WTC11 (cell line): Measurements from ENCODE around the gene NELL1. TPM values are rescaled to one million over a fixed set of nuclear protein-coding genes. Genes with fewer than 3 reads are reported as not detected.

Experiments
- ATAC-seq: fragments of 200-7000 bp; cut with Tn5 transposase; 2 replicates; pipeline ENCODE4 v1.10.0; 2021; ENCODE audit warnings: mild to moderate bottlenecking, moderate library complexity
- Bru-seq: library from RNA; stranded (reverse); fragments of 400-500 nt; gene quantifications from one replicate; lab custom pipeline; 2021; lab: Mats Ljungman, UMichigan
- CTCF ChIA-PET: fragments of 300-600 bp; sonication (Branson Sonifier 250); formaldehyde crosslinking; loops from one replicate; lab custom pipeline; 2021; ENCODE audit warnings: antibody characterized with exemption; lab: Charles Lee
- POLR2A ChIA-PET: fragments of 350-600 bp; sonication (Branson Sonifier 250); formaldehyde crosslinking; loops from one replicate; lab custom pipeline; 2021; ENCODE audit warnings: antibody characterized with exemption; lab: Charles Lee
- DNase-seq: peaks from one replicate; pipeline ENCODE4 v3.0.0; 2021; ENCODE audit warnings: low spot score
- H3K27ac Mint-ChIP-seq: 2 replicates; pipeline ENCODE4 v1.8.0; 2021; ENCODE audit warnings: mixed read lengths
- H3K27me3 Mint-ChIP-seq: 2 replicates; pipeline ENCODE4 v1.8.0; 2021; ENCODE audit warnings: low read depth, mild to moderate bottlenecking, moderate library complexity, mixed read lengths
- H3K36me3 Mint-ChIP-seq: 2 replicates; pipeline ENCODE4 v1.8.0; 2021; ENCODE audit warnings: mixed read lengths
- H3K4me1 Mint-ChIP-seq: 2 replicates; pipeline ENCODE4 v1.8.0; 2022; ENCODE audit warnings: mixed read lengths
- H3K4me3 Mint-ChIP-seq: 2 replicates; pipeline ENCODE4 v1.8.0; 2021; ENCODE audit warnings: mild to moderate bottlenecking, moderate library complexity, mixed read lengths
- H3K9me3 Mint-ChIP-seq: 2 replicates; pipeline ENCODE4 v1.8.0; 2021; ENCODE audit warnings: mixed read lengths
- CREM ChIP-seq: sonication (generic); formaldehyde crosslinking; IDR thresholded peaks from 2 replicates; pipeline ENCODE4 v1.8.1; 2022; ENCODE audit warnings: mild to moderate bottlenecking, missing genetic modification reagents, moderate library complexity
- ETV6 ChIP-seq: sonication (generic); formaldehyde crosslinking; IDR thresholded peaks from 2 replicates; pipeline ENCODE4 v1.8.1; 2022; ENCODE audit warnings: mild to moderate bottlenecking, missing genetic modification reagents
- GABPB1 ChIP-seq: sonication (generic); formaldehyde crosslinking; IDR thresholded peaks from 2 replicates; pipeline ENCODE4 v1.8.1; 2023; ENCODE audit warnings: mild to moderate bottlenecking, missing genetic modification reagents
- GTF2I ChIP-seq: fragments of 250-450 bp; sonication (Bioruptor Pico); conservative IDR thresholded peaks from 2 replicates; pipeline ENCODE4 v1.4.0; 2021; ENCODE audit warnings: mild to moderate bottlenecking
- HMGA2 ChIP-seq: fragments of 250-450 bp; sonication (Bioruptor Pico); IDR thresholded peaks from 2 replicates; pipeline ENCODE4 v1.4.0; 2021; ENCODE audit warnings: mild to moderate bottlenecking, moderate library complexity
- NFYB ChIP-seq: sonication (generic); formaldehyde crosslinking; conservative IDR thresholded peaks from 2 replicates; pipeline ENCODE4 v1.8.0; 2022; ENCODE audit warnings: low read depth, missing genetic modification reagents
- ZNF138 ChIP-seq: sonication (generic); formaldehyde crosslinking; conservative IDR thresholded peaks from 2 replicates; pipeline ENCODE4 v1.8.1; 2022; ENCODE audit warnings: mild to moderate bottlenecking, moderate library complexity, missing genetic modification reagents
- ZNF263 ChIP-seq: sonication (generic); formaldehyde crosslinking; IDR thresholded peaks from 2 replicates; pipeline ENCODE4 v1.8.1; 2022; ENCODE audit warnings: low read depth, mild to moderate bottlenecking, moderate library complexity, missing genetic modification reagents
- long read RNA-seq, 3 experiments: library from RNA in 1 of 3; library from capped mRNA in 1 of 3; library from polyadenylated mRNA in 1 of 3; unstranded in 2 of 3; stranded (forward) in 1 of 3; transcript quantifications; one replicate each; pipeline ENCODE4 v2.0.0, GENCODE V29; 2021
- total RNA-seq: library from RNA; stranded (reverse); gene quantifications from 3 replicates; pipeline ENCODE4 v1.2.3, GENCODE V29; 2021
- TF ChIP-seq, protein P1 (sequence below): sonication (generic); formaldehyde crosslinking; IDR thresholded peaks from 2 replicates; pipeline ENCODE4 v1.8.1; 2022; ENCODE audit warnings: mild to moderate bottlenecking, missing genetic modification reagents, moderate library complexity, borderline replicate concordance
- TF ChIP-seq, protein P2 (sequence below): sonication (generic); formaldehyde crosslinking; IDR thresholded peaks from 2 replicates; pipeline ENCODE4 v1.8.1; 2023; ENCODE audit warnings: mild to moderate bottlenecking, missing genetic modification reagents, borderline replicate concordance
- TF ChIP-seq, protein P3 (sequence below): sonication (generic); formaldehyde crosslinking; IDR thresholded peaks from 2 replicates; pipeline ENCODE4 v1.8.0; 2022; ENCODE audit warnings: mild to moderate bottlenecking, missing genetic modification reagents
- TF ChIP-seq, protein P4 (sequence below): sonication (generic); formaldehyde crosslinking; IDR thresholded peaks from 2 replicates; pipeline ENCODE4 v1.8.1; 2023; ENCODE audit warnings: mild to moderate bottlenecking, missing genetic modification reagents
- TF ChIP-seq, protein P5 (sequence below): sonication (generic); formaldehyde crosslinking; IDR thresholded peaks from 2 replicates; pipeline ENCODE4 v1.8.1; 2022; ENCODE audit warnings: low read depth, missing genetic modification reagents, borderline replicate concordance
- TF ChIP-seq, protein P6 (sequence below): sonication (generic); formaldehyde crosslinking; conservative IDR thresholded peaks from 2 replicates; pipeline ENCODE4 v1.8.1; 2023; ENCODE audit warnings: mild to moderate bottlenecking, low read depth, missing genetic modification reagents, moderate library complexity

NELL1 gene
- 1.8 to 2.6 TPM (median 2.4 TPM) in 3 replicates for total RNA-seq
- percentile 28 among the genes with signal in this experiment for Bru-seq, nascent RNA
- long read RNA-seq, experiment 1, partial matches to known transcripts: 1 of 4 reads
- long read RNA-seq, experiment 1, other reads (novel, unspliced or antisense): 0 of 4 reads
- long read RNA-seq, experiment 2, partial matches to known transcripts: 1 of 2 reads
- long read RNA-seq, experiment 2, other reads (novel, unspliced or antisense): 0 of 2 reads
- long read RNA-seq, experiment 3, partial matches to known transcripts: 1 of 1 reads
- long read RNA-seq, experiment 3, other reads (novel, unspliced or antisense): 0 of 1 reads

DNA sequence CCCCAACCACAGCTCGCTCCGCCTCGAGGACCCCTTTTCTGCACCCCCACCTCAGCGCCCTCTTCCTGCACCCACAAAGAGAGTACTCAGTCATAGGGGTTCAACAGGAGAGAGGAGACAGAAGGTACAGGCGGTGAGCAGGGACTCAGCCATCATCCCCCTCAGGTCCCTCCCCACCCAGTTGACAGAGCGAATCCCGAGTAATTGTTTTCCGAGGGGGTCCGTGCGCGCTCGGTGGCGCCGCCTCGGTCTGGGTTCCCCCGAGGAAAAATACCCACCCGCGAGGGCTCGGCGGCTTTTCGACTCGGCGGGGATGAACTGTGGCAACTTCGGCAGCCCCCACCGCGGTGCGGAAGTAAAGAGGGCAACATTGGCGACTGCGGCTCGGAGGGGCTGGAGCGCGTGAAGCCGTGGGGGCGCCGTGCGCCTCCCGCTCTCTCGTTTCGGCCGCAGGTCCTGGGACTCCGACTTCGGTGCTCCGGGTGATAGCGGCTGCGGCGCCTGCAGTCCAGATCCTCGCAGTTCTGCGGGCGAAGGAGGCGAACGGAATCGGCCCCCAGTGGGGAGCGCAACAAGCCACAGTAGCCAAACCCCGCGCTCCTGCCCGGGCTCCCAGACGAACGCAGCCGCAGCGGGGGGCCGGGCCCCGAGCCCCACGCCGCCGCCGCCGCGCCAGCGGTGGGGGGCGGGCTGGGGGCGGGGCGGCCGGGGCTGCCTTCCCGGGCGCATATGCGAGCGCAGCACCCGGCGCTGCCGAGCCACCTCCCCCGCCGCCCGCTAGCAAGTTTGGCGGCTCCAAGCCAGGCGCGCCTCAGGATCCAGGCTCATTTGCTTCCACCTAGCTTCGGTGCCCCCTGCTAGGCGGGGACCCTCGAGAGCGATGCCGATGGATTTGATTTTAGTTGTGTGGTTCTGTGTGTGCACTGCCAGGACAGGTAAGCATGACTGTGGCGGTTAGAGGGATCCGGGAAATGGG is at the start of gene NELL1:
TSS of gene NELL1 (plus strand) at position 743 of the 976 bp plus-strand sequence.
- POLR2A ChIA-PET: no interaction called here

More for the DNA sequence above, at the start of gene NELL1:
- CTCF ChIA-PET: interaction anchor here (1.7 to 3.4 kb wide), 3 partner anchors 14 to 59 kb away, joined by 4 to 33 read pairs (median 6); no protein-coding TSS in a partner anchor
- Mint-ChIP-seq H3K9me3 (no peaks in the 10 kb centered on the region), H3K4me3 (peak within 1 kb of the TSS; percentile 82), H3K36me3 (no peaks in the 10 kb centered on the region), H3K27ac (no peak within 1 kb of the TSS), H3K4me1 (peaks cover 43% of the 10 kb centered on the region), H3K27me3 (peaks cover 82% of the 10 kb centered on the region)
- ATAC-seq: peak; percentile 29
- peak; percentile 44 for DNase-seq
- TF ChIP-seq ZNF138 (CRISPR knock-in tag) (no peak), GTF2I (no peak), CREM (no peak), HMGA2 (CRISPR knock-in tag) (no peak), ZNF263 (CRISPR knock-in tag) (no peak), NFYB (no peak), GABPB1 (CRISPR knock-in tag) (no peak), ETV6 (CRISPR knock-in tag) (0 out of 2 replicates have a peak, but pooled peaks have one; percentile 42)
- TF ChIP-seq, protein P1, sequence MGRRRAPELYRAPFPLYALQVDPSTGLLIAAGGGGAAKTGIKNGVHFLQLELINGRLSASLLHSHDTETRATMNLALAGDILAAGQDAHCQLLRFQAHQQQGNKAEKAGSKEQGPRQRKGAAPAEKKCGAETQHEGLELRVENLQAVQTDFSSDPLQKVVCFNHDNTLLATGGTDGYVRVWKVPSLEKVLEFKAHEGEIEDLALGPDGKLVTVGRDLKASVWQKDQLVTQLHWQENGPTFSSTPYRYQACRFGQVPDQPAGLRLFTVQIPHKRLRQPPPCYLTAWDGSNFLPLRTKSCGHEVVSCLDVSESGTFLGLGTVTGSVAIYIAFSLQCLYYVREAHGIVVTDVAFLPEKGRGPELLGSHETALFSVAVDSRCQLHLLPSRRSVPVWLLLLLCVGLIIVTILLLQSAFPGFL (CRISPR knock-in tag): no peak
- TF ChIP-seq, protein P2, sequence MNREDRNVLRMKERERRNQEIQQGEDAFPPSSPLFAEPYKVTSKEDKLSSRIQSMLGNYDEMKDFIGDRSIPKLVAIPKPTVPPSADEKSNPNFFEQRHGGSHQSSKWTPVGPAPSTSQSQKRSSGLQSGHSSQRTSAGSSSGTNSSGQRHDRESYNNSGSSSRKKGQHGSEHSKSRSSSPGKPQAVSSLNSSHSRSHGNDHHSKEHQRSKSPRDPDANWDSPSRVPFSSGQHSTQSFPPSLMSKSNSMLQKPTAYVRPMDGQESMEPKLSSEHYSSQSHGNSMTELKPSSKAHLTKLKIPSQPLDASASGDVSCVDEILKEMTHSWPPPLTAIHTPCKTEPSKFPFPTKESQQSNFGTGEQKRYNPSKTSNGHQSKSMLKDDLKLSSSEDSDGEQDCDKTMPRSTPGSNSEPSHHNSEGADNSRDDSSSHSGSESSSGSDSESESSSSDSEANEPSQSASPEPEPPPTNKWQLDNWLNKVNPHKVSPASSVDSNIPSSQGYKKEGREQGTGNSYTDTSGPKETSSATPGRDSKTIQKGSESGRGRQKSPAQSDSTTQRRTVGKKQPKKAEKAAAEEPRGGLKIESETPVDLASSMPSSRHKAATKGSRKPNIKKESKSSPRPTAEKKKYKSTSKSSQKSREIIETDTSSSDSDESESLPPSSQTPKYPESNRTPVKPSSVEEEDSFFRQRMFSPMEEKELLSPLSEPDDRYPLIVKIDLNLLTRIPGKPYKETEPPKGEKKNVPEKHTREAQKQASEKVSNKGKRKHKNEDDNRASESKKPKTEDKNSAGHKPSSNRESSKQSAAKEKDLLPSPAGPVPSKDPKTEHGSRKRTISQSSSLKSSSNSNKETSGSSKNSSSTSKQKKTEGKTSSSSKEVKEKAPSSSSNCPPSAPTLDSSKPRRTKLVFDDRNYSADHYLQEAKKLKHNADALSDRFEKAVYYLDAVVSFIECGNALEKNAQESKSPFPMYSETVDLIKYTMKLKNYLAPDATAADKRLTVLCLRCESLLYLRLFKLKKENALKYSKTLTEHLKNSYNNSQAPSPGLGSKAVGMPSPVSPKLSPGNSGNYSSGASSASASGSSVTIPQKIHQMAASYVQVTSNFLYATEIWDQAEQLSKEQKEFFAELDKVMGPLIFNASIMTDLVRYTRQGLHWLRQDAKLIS (CRISPR knock-in tag): no peak
- TF ChIP-seq, protein P3, sequence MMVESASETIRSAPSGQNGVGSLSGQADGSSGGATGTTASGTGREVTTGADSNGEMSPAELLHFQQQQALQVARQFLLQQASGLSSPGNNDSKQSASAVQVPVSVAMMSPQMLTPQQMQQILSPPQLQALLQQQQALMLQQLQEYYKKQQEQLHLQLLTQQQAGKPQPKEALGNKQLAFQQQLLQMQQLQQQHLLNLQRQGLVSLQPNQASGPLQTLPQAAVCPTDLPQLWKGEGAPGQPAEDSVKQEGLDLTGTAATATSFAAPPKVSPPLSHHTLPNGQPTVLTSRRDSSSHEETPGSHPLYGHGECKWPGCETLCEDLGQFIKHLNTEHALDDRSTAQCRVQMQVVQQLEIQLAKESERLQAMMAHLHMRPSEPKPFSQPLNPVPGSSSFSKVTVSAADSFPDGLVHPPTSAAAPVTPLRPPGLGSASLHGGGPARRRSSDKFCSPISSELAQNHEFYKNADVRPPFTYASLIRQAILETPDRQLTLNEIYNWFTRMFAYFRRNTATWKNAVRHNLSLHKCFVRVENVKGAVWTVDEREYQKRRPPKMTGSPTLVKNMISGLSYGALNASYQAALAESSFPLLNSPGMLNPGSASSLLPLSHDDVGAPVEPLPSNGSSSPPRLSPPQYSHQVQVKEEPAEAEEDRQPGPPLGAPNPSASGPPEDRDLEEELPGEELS (CRISPR knock-in tag): 0 out of 2 replicates have a peak, but pooled peaks have one; percentile 9
- TF ChIP-seq, protein P4, sequence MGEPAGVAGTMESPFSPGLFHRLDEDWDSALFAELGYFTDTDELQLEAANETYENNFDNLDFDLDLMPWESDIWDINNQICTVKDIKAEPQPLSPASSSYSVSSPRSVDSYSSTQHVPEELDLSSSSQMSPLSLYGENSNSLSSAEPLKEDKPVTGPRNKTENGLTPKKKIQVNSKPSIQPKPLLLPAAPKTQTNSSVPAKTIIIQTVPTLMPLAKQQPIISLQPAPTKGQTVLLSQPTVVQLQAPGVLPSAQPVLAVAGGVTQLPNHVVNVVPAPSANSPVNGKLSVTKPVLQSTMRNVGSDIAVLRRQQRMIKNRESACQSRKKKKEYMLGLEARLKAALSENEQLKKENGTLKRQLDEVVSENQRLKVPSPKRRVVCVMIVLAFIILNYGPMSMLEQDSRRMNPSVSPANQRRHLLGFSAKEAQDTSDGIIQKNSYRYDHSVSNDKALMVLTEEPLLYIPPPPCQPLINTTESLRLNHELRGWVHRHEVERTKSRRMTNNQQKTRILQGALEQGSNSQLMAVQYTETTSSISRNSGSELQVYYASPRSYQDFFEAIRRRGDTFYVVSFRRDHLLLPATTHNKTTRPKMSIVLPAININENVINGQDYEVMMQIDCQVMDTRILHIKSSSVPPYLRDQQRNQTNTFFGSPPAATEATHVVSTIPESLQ: no peak
- TF ChIP-seq, protein P5, sequence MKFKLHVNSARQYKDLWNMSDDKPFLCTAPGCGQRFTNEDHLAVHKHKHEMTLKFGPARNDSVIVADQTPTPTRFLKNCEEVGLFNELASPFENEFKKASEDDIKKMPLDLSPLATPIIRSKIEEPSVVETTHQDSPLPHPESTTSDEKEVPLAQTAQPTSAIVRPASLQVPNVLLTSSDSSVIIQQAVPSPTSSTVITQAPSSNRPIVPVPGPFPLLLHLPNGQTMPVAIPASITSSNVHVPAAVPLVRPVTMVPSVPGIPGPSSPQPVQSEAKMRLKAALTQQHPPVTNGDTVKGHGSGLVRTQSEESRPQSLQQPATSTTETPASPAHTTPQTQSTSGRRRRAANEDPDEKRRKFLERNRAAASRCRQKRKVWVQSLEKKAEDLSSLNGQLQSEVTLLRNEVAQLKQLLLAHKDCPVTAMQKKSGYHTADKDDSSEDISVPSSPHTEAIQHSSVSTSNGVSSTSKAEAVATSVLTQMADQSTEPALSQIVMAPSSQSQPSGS (CRISPR knock-in tag): no peak
- TF ChIP-seq, protein P6, sequence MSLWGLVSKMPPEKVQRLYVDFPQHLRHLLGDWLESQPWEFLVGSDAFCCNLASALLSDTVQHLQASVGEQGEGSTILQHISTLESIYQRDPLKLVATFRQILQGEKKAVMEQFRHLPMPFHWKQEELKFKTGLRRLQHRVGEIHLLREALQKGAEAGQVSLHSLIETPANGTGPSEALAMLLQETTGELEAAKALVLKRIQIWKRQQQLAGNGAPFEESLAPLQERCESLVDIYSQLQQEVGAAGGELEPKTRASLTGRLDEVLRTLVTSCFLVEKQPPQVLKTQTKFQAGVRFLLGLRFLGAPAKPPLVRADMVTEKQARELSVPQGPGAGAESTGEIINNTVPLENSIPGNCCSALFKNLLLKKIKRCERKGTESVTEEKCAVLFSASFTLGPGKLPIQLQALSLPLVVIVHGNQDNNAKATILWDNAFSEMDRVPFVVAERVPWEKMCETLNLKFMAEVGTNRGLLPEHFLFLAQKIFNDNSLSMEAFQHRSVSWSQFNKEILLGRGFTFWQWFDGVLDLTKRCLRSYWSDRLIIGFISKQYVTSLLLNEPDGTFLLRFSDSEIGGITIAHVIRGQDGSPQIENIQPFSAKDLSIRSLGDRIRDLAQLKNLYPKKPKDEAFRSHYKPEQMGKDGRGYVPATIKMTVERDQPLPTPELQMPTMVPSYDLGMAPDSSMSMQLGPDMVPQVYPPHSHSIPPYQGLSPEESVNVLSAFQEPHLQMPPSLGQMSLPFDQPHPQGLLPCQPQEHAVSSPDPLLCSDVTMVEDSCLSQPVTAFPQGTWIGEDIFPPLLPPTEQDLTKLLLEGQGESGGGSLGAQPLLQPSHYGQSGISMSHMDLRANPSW (CRISPR knock-in tag): no peak
